ENCODE data around the gene ZNF569. TPM values are rescaled to one million over a fixed set of nuclear protein-coding genes. Genes with fewer than 3 reads are reported as not detected.
A peak's percentile ranks its signal among the peaks of the same experiment; 100 is the strongest.
"Not testable (repeated sequence)": the region's sequence is repeated elsewhere in the genome, so short reads cannot be mapped to it uniquely, and the experiment has no call there.

ZNF569 gene
- total RNA-seq, 1 donor: 8.2 TPM

- DNase-seq (ENCODE audit: low read depth): no peak
- H3K4me3 ChIP-seq (ENCODE audit: low read depth, low read length): no peak overlapping the region
- TF ChIP-seq, protein P1, sequence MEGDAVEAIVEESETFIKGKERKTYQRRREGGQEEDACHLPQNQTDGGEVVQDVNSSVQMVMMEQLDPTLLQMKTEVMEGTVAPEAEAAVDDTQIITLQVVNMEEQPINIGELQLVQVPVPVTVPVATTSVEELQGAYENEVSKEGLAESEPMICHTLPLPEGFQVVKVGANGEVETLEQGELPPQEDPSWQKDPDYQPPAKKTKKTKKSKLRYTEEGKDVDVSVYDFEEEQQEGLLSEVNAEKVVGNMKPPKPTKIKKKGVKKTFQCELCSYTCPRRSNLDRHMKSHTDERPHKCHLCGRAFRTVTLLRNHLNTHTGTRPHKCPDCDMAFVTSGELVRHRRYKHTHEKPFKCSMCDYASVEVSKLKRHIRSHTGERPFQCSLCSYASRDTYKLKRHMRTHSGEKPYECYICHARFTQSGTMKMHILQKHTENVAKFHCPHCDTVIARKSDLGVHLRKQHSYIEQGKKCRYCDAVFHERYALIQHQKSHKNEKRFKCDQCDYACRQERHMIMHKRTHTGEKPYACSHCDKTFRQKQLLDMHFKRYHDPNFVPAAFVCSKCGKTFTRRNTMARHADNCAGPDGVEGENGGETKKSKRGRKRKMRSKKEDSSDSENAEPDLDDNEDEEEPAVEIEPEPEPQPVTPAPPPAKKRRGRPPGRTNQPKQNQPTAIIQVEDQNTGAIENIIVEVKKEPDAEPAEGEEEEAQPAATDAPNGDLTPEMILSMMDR (IDR thresholded peaks at IDR 0.05; ENCODE audit: insufficient read depth, low read depth, low read length): no peak
Measured at GRCh38 chr19:37401078-37401477, 66.2 kb downstream of the ZNF569 start.

GRCh38 chr19:37391399-37391798 is 75.8 kb downstream of the ZNF569 start:
- not testable (repeated sequence) for H3K4me3 ChIP-seq (ENCODE audit: low read depth, low read length); DNase-seq (ENCODE audit: low read depth)

DNA sequence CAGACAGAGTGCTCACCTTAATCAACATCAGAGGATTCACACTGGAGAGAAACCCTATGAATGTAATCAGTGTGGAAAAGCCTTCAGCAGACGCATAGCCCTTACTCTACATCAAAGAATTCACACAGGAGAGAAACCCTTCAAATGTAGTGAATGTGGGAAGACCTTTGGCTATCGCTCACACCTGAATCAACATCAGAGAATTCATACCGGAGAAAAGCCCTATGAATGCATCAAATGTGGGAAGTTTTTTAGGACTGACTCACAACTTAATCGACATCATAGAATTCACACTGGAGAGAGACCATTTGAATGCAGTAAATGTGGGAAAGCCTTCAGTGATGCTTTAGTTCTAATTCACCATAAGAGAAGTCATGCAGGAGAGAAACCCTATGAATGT is 78.0 kb downstream of the ZNF569 start:
- DNase-seq (ENCODE audit: low read depth): no peak
- H3K4me3 ChIP-seq (ENCODE audit: low read depth, low read length): no peak overlapping the region
- TF ChIP-seq, protein P1 (IDR thresholded peaks at IDR 0.05; ENCODE audit: insufficient read depth, low read depth, low read length): no peak

DNA sequence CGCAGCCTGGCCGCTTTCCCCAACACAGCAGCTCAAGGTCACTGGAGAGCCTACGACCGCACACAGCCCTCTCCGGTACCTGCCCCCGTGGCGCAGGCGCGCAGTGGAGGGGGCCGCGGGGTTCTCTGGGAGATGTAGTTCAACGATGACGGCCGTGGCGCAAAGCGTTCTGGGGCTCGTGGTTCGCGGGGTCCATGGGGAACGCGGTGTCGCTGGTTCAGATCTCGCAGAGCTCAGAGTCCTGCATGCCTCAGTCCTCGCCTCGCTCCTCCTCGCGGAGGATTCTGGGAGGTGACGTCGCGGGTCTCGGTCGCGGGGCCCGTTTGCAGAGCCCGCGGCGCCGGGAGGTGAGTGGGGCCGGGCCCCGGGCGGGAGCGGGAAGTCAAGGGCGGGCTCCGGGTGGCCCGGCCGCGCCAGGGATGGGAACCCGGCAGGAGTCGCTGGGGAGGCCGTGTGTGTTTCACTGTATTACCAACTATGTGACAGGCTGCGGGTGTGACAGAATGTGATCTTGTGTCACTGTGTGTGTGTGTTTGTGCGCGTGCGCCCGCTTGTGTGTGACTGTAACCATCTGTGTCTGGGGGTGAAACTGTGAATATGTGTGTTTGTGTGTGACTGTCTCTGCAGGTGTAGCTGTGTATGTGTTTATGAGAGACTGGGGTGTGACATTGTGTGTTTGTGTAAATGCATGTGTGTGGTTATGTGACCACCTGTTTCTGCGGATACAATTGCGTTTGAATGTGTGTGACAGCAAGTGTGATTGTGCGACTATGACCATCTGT is 96.2 kb downstream of the ZNF569 start, which contains the start of gene ZNF527:
TSS of gene ZNF527 (plus strand) at position 220 of the 782 bp plus-strand sequence. CDS start 3,100 bp downstream, outside the sequence.
- TF ChIP-seq, protein P1 (IDR thresholded peaks at IDR 0.05; ENCODE audit: insufficient read depth, low read depth, low read length): no peak
- DNase-seq (ENCODE audit: low read depth): peak; percentile 96

DNA sequence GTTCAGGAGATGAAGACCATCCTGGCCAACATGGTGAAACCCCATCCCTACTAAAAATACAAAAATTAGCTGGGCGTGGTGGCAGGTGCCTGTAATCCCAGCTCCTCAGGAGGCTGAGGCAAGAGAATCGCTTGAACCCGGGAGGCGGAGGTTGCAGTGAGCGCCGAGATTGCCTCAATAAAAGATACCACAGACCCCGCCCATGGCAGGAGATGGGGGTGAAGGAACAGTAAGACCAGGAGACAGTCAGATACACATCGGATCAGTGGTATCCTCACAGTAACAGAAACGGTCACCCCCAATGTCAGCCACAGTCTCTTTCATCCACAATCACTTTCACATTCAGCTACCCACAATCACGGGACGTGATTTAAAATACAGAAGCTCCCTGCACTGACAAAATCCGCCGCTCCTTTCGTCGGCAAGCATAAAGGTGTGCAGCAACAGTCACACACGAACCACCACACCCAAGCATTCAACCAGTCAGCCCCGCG is 96.8 kb downstream of the ZNF569 start:
- DNase-seq (ENCODE audit: low read depth): not testable (repeated sequence)
- H3K4me3 ChIP-seq (ENCODE audit: low read depth, low read length): peak overlapping the region; percentile 77

More for the DNA sequence above, 96.2 kb downstream of the ZNF569 start, which contains the start of gene ZNF527:
- peak within 1 kb of the TSS; percentile 77 for H3K4me3 ChIP-seq (ENCODE audit: low read depth, low read length)

- no peak overlapping the region for H3K4me3 ChIP-seq (ENCODE audit: low read depth, low read length)
- TF ChIP-seq, protein P1 (IDR thresholded peaks at IDR 0.05; ENCODE audit: insufficient read depth, low read depth, low read length): peak; percentile 5
- no peak for DNase-seq (ENCODE audit: low read depth)
Measured at GRCh38 chr19:37362733-37363132, 104.5 kb downstream of the ZNF569 start.

GRCh38 chr19:37361994-37362393 is 105.2 kb downstream of the ZNF569 start:
- DNase-seq (ENCODE audit: low read depth): peak; percentile 78
- H3K4me3 ChIP-seq (ENCODE audit: low read depth, low read length): no peak overlapping the region
- TF ChIP-seq, protein P1 (IDR thresholded peaks at IDR 0.05; ENCODE audit: insufficient read depth, low read depth, low read length): no peak

Other genes with a start within 250 kb of the ZNF569 start
- 5.2 and 6.8 TPM in 2 replicates for gene ZNF383, start 249.2 kb downstream of the ZNF569 start, total RNA-seq
- 3.9 and 5.6 TPM in 2 replicates for gene ZNF527, start 96.3 kb downstream of the ZNF569 start, total RNA-seq
- 7.7 and 11.2 TPM in 2 replicates for gene ZNF570, start 1.9 kb upstream of the ZNF569 start, total RNA-seq
- gene ZNF793, start 39.5 kb upstream of the ZNF569 start, total RNA-seq: 0.64 and 2.6 TPM in 2 replicates
- gene ZNF571, start 127.3 kb upstream of the ZNF569 start, total RNA-seq: 1.6 and 2.6 TPM in 2 replicates
- 0.32 and 0.86 TPM in 2 replicates for gene ZNF540, start 127.4 kb upstream of the ZNF569 start, total RNA-seq
- 21.6 and 25.1 TPM in 2 replicates for gene ZFP30, start 188.0 kb upstream of the ZNF569 start, total RNA-seq

Data from fibroblast of villous mesenchyme (primary cell).